Measurements from ENCODE around the gene RHOH. TPM values are rescaled to one million over a fixed set of nuclear protein-coding genes. Genes with fewer than 3 reads are reported as not detected.

The RHOH gene
- total RNA-seq, 2 experiments from 2014 or later = 134 to 137 TPM

GRCh38 chr4:40211224-40212185, 14.7 kb downstream of the RHOH start:
- Mint-ChIP-seq H3K27me3 (no peaks in the 10 kb centered on the region), H3K36me3 (ENCODE audit: low read depth) (peaks cover 85% of the 10 kb centered on the region), H3K27ac (peak overlapping the region; percentile 86), H3K4me1 (peaks cover 86% of the 10 kb centered on the region), H3K9me3 (no peaks in the 10 kb centered on the region), H3K4me3 (peak overlapping the region; percentile 64)
- peak; percentile 5 for DNase-seq
- ChIA-PET POLR2A (interaction anchor here (1.3 to 1.5 kb wide), 2 partner anchors 16 to 96 kb away, joined by 3 to 4 read pairs; no protein-coding TSS in a partner anchor), CTCF (interaction anchor here (0.6 to 1.5 kb wide), 11 partner anchors 12 to 156 kb away, joined by 3 to 7 read pairs (median 3); no protein-coding TSS in a partner anchor)

- no peaks in the 10 kb centered on the region for H3K27me3 Mint-ChIP-seq
- no peaks in the 10 kb centered on the region for H3K9me3 Mint-ChIP-seq
- H3K36me3 Mint-ChIP-seq (ENCODE audit: low read depth) = peaks cover 91% of the 10 kb centered on the region
- peaks cover 90% of the 10 kb centered on the region for H3K4me1 Mint-ChIP-seq
- no peak for DNase-seq
- peak overlapping the region; percentile 64 for H3K4me3 Mint-ChIP-seq
- POLR2A ChIA-PET = interaction anchor here (0.9 kb wide), 1 partner anchor 18 kb away, joined by 4 read pairs; no protein-coding TSS in a partner anchor
- H3K27ac Mint-ChIP-seq = peak overlapping the region; percentile 86
- CTCF ChIA-PET = interaction anchor here (0.6 to 1.3 kb wide), 2 partner anchors 20 to 146 kb away, joined by 3 to 5 read pairs; no protein-coding TSS in a partner anchor
Measured at GRCh38 chr4:40212674-40213527, 16.1 kb downstream of the RHOH start.

- H3K9me3 Mint-ChIP-seq = no peaks in the 10 kb centered on the region
- H3K4me1 Mint-ChIP-seq = peaks cover 90% of the 10 kb centered on the region
- peak; percentile 43 for DNase-seq
- no peaks in the 10 kb centered on the region for H3K27me3 Mint-ChIP-seq
- H3K4me3 Mint-ChIP-seq = peak overlapping the region; percentile 64
- ChIA-PET CTCF (interaction anchor here (0.8 to 1.3 kb wide), 3 partner anchors 15 to 111 kb away, joined by 3 to 5 read pairs (median 5); no protein-coding TSS in a partner anchor), POLR2A (interaction anchor here (0.9 kb wide), 1 partner anchor 19 kb away, joined by 4 read pairs; no protein-coding TSS in a partner anchor)
- H3K36me3 Mint-ChIP-seq (ENCODE audit: low read depth) = peaks cover 95% of the 10 kb centered on the region
- H3K27ac Mint-ChIP-seq = peak overlapping the region; percentile 86
Measured at GRCh38 chr4:40214038-40214437, 17.2 kb downstream of the RHOH start.

- no peaks in the 10 kb centered on the region for H3K9me3 Mint-ChIP-seq
- H3K4me1 Mint-ChIP-seq = peaks cover 88% of the 10 kb centered on the region
- peaks cover 96% of the 10 kb centered on the region for H3K36me3 Mint-ChIP-seq (ENCODE audit: low read depth)
- ChIA-PET POLR2A (no interaction called here), CTCF (interaction anchor here (0.8 to 1.6 kb wide), 5 partner anchors 11 to 110 kb away, joined by 3 to 5 read pairs (median 4); no protein-coding TSS in a partner anchor)
- peak overlapping the region; percentile 86 for H3K27ac Mint-ChIP-seq
- peak; percentile 4 for DNase-seq
- no peaks in the 10 kb centered on the region for H3K27me3 Mint-ChIP-seq
- H3K4me3 Mint-ChIP-seq = no peak overlapping the region
Measured at GRCh38 chr4:40214661-40215418, 18.0 kb downstream of the RHOH start.

GRCh38 chr4:40216622-40217366, 20.0 kb downstream of the RHOH start:
- Mint-ChIP-seq H3K36me3 (ENCODE audit: low read depth) (peaks cover 98% of the 10 kb centered on the region), H3K27ac (peak overlapping the region; percentile 55), H3K27me3 (no peaks in the 10 kb centered on the region), H3K4me1 (peaks cover 86% of the 10 kb centered on the region), H3K4me3 (no peak overlapping the region), H3K9me3 (peaks cover 2% of the 10 kb centered on the region)
- ChIA-PET POLR2A (interaction anchor here (0.6 kb wide), 1 partner anchor 10 kb away, joined by 3 read pairs; no protein-coding TSS in a partner anchor), CTCF (interaction anchor here (0.6 to 1.6 kb wide), 5 partner anchors 9 to 163 kb away, joined by 3 to 4 read pairs (median 4); no protein-coding TSS in a partner anchor)
- DNase-seq = no peak

GRCh38 chr4:40221744-40222143, 24.9 kb downstream of the RHOH start:
- CTCF ChIA-PET = interaction anchor here (0.7 to 2.4 kb wide), 5 partner anchors 14 to 95 kb away, joined by 3 to 12 read pairs (median 4); no protein-coding TSS in a partner anchor
- Mint-ChIP-seq H3K4me1 (peaks cover 87% of the 10 kb centered on the region), H3K27ac (no peak overlapping the region), H3K4me3 (no peak overlapping the region), H3K9me3 (peaks cover 18% of the 10 kb centered on the region), H3K27me3 (no peaks in the 10 kb centered on the region), H3K36me3 (ENCODE audit: low read depth) (peaks cover 91% of the 10 kb centered on the region)
- POLR2A ChIA-PET = interaction anchor here (1.8 kb wide), 1 partner anchor 95 kb away, joined by 5 read pairs; no protein-coding TSS in a partner anchor
- no peak for DNase-seq

- H3K36me3 Mint-ChIP-seq (ENCODE audit: low read depth) = peaks cover 87% of the 10 kb centered on the region
- no peak overlapping the region for H3K27ac Mint-ChIP-seq
- H3K27me3 Mint-ChIP-seq = no peaks in the 10 kb centered on the region
- H3K4me1 Mint-ChIP-seq = peaks cover 84% of the 10 kb centered on the region
- DNase-seq = no peak
- peaks cover 18% of the 10 kb centered on the region for H3K9me3 Mint-ChIP-seq
- POLR2A ChIA-PET = interaction anchor here (1.8 kb wide), 1 partner anchor 94 kb away, joined by 5 read pairs; no protein-coding TSS in a partner anchor
- no peak overlapping the region for H3K4me3 Mint-ChIP-seq
- CTCF ChIA-PET = interaction anchor here (2.4 kb wide), 1 partner anchor 16 kb away, joined by 12 read pairs; no protein-coding TSS in a partner anchor
Measured at GRCh38 chr4:40223343-40223742, 26.5 kb downstream of the RHOH start.

GRCh38 chr4:40224432-40224831, 27.6 kb downstream of the RHOH start:
- POLR2A ChIA-PET = interaction anchor here (0.7 kb wide), 1 partner anchor 60 kb away, joined by 3 read pairs; no protein-coding TSS in a partner anchor
- H3K4me1 Mint-ChIP-seq = peaks cover 89% of the 10 kb centered on the region
- peaks cover 18% of the 10 kb centered on the region for H3K9me3 Mint-ChIP-seq
- peaks cover 88% of the 10 kb centered on the region for H3K36me3 Mint-ChIP-seq (ENCODE audit: low read depth)
- peak overlapping the region; percentile 85 for H3K27ac Mint-ChIP-seq
- no peak for DNase-seq
- peak overlapping the region; percentile 40 for H3K4me3 Mint-ChIP-seq
- no peaks in the 10 kb centered on the region for H3K27me3 Mint-ChIP-seq
- CTCF ChIA-PET = interaction anchor here (1.0 kb wide), 1 partner anchor 16 kb away, joined by 3 read pairs; no protein-coding TSS in a partner anchor

GRCh38 chr4:40225497-40225896, 28.7 kb downstream of the RHOH start:
- ChIA-PET POLR2A (interaction anchor here (0.6 kb wide), 1 partner anchor 169 kb away, joined by 5 read pairs; no protein-coding TSS in a partner anchor), CTCF (interaction anchor here (0.8 to 2.0 kb wide), 7 partner anchors 10 to 92 kb away, joined by 3 to 5 read pairs (median 4); no protein-coding TSS in a partner anchor)
- Mint-ChIP-seq H3K27ac (peak overlapping the region; percentile 85), H3K4me3 (peak overlapping the region; percentile 52), H3K9me3 (peaks cover 18% of the 10 kb centered on the region), H3K36me3 (ENCODE audit: low read depth) (peaks cover 82% of the 10 kb centered on the region), H3K4me1 (peaks cover 89% of the 10 kb centered on the region), H3K27me3 (no peaks in the 10 kb centered on the region)
- no peak for DNase-seq

GRCh38 chr4:40227284-40227683, 30.5 kb downstream of the RHOH start:
- H3K27ac Mint-ChIP-seq = peak overlapping the region; percentile 85
- ChIA-PET CTCF (interaction anchor here (0.8 to 1.7 kb wide), 10 partner anchors 9 to 90 kb away, joined by 3 to 8 read pairs (median 3); no protein-coding TSS in a partner anchor), POLR2A (interaction anchor here (0.6 to 1.3 kb wide), 4 partner anchors 15 to 31 kb away, joined by 3 to 7 read pairs (median 5); partner anchors contain the start of gene RHOH)
- H3K4me1 Mint-ChIP-seq = peaks cover 91% of the 10 kb centered on the region
- no peaks in the 10 kb centered on the region for H3K27me3 Mint-ChIP-seq
- H3K9me3 Mint-ChIP-seq = peaks cover 13% of the 10 kb centered on the region
- peak overlapping the region; percentile 52 for H3K4me3 Mint-ChIP-seq
- peaks cover 80% of the 10 kb centered on the region for H3K36me3 Mint-ChIP-seq (ENCODE audit: low read depth)
- DNase-seq = peak; percentile 51
